Measurements from ENCODE around the gene TNIK.

DNA sequence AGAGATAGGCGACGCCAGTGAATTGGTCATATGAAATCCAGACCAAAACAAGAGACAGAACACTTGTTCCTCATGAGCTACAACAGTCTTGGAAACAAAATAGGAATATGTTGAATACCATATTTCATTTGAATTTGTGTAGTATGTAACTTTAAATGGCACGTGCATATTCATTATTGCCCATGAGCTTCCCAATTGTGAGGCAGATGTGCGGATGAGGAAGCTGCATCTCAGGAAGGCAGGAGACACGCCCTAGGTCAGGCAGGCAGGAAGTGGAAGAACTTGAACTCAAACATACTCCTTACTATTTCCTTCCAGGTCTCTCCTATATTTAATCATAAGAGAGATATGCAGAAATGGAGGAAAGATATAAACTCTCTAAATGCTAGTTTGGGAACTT lies 326.9 kb downstream of the TNIK start:
- TF ChIP-seq, protein P1, sequence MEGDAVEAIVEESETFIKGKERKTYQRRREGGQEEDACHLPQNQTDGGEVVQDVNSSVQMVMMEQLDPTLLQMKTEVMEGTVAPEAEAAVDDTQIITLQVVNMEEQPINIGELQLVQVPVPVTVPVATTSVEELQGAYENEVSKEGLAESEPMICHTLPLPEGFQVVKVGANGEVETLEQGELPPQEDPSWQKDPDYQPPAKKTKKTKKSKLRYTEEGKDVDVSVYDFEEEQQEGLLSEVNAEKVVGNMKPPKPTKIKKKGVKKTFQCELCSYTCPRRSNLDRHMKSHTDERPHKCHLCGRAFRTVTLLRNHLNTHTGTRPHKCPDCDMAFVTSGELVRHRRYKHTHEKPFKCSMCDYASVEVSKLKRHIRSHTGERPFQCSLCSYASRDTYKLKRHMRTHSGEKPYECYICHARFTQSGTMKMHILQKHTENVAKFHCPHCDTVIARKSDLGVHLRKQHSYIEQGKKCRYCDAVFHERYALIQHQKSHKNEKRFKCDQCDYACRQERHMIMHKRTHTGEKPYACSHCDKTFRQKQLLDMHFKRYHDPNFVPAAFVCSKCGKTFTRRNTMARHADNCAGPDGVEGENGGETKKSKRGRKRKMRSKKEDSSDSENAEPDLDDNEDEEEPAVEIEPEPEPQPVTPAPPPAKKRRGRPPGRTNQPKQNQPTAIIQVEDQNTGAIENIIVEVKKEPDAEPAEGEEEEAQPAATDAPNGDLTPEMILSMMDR (conservative IDR thresholded peaks at IDR 0.05; ENCODE audit: low read length), result no peak
- TF ChIP-seq EZH2phosphoT487 (IDR thresholded peaks at IDR 0.05; ENCODE audit: borderline replicate concordance), result no peak

Data from Loucy (cell line).